OCI-LY3 (cell line): ENCODE results near the gene TH.

Source experiments
- EZH2phosphoT487 ChIP-seq: fragments of 200-600 bp; shearing (Covaris generic); IDR thresholded peaks from 2 replicates; pipeline ENCODE4 v1.6.1; 2018; ENCODE audit warnings: antibody characterized with exemption, mixed run types, low read depth
- TF ChIP-seq, protein P1 (sequence below): fragments of 200-600, 300-600 bp; sonication (generic); IDR thresholded peaks from 2 replicates; pipeline ENCODE4 v1.5.1; 2014; ENCODE audit warnings: antibody characterized with exemption, low read length, low read depth

- TF ChIP-seq EZH2phosphoT487 = no peak
- TF ChIP-seq, protein P1, sequence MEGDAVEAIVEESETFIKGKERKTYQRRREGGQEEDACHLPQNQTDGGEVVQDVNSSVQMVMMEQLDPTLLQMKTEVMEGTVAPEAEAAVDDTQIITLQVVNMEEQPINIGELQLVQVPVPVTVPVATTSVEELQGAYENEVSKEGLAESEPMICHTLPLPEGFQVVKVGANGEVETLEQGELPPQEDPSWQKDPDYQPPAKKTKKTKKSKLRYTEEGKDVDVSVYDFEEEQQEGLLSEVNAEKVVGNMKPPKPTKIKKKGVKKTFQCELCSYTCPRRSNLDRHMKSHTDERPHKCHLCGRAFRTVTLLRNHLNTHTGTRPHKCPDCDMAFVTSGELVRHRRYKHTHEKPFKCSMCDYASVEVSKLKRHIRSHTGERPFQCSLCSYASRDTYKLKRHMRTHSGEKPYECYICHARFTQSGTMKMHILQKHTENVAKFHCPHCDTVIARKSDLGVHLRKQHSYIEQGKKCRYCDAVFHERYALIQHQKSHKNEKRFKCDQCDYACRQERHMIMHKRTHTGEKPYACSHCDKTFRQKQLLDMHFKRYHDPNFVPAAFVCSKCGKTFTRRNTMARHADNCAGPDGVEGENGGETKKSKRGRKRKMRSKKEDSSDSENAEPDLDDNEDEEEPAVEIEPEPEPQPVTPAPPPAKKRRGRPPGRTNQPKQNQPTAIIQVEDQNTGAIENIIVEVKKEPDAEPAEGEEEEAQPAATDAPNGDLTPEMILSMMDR = no peak
These were observed 3.2 kb downstream of the TH start for GRCh38 chr11:2168286-2169004.
